ENCODE data around the gene WNK1. TPM values are rescaled to one million over a fixed set of nuclear protein-coding genes. Genes with fewer than 3 reads are reported as not detected.

Gene WNK1
- total RNA-seq, 2 experiments from 2014 or later: 142 to 143 TPM

DNA sequence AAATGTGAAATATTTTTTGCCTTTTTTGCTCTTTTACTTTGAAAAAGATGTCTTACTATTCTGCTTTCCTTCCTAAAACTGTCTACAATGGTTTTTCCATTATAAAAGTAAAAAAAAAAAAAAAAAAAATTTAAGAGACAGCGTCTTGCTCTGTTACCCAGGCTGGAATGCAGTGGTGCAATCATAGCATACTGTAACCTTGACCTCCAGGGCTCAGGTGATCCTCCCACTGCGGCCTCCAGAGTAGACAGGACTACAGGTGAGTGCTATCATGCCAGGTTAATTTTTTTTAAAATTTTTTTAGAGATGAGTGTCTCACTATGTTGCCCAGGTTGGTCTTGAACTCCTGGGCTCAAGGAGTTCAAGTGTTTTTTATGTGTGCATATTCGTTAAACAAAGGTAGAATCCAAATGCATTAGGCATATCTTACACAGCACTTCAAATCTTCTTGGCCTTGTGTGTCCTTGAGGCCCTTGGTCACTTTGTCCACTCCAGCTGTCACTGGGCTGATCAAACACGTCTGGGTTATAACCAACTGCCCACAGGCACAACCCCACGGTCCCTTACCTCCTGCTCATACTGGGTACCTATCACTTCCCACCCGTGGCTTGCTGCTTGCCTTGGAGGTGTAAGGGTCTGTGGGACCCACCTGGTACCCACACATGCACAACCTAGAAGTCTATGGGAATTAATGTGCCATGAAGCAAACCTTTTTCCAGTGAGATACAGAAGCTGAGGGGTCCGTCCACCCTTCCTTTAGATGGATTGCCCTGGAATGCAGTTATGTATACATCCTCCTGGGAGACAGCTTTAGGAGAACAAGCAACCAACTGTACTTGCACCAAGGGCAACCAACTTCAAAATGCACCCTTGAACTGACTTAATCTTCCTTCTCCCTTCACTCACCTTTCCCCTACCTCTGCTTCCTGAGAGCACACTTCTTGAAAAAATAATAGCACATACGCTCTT is 184.3 kb downstream of the WNK1 start:
- peaks cover 11% of the 10 kb centered on the region for H3K4me1 Mint-ChIP-seq (ENCODE audit: low read depth)
- no peak for DNase-seq
- no peaks in the 10 kb centered on the region for H3K9me3 Mint-ChIP-seq
- ATAC-seq: no peak
- TF ChIP-seq, protein P1, sequence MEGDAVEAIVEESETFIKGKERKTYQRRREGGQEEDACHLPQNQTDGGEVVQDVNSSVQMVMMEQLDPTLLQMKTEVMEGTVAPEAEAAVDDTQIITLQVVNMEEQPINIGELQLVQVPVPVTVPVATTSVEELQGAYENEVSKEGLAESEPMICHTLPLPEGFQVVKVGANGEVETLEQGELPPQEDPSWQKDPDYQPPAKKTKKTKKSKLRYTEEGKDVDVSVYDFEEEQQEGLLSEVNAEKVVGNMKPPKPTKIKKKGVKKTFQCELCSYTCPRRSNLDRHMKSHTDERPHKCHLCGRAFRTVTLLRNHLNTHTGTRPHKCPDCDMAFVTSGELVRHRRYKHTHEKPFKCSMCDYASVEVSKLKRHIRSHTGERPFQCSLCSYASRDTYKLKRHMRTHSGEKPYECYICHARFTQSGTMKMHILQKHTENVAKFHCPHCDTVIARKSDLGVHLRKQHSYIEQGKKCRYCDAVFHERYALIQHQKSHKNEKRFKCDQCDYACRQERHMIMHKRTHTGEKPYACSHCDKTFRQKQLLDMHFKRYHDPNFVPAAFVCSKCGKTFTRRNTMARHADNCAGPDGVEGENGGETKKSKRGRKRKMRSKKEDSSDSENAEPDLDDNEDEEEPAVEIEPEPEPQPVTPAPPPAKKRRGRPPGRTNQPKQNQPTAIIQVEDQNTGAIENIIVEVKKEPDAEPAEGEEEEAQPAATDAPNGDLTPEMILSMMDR (IDR thresholded peaks at IDR 0.05): no peak
- no peak overlapping the region for H3K27ac Mint-ChIP-seq
- ChIA-PET POLR2A (no interaction called here), CTCF (interaction anchor here (1.2 to 1.3 kb wide), 2 partner anchors 156 to 181 kb away, joined by 3 read pairs; no protein-coding TSS in a partner anchor)
- intact Hi-C loops (cut with micrococcal nuclease): no loop called here
- H3K4me3 Mint-ChIP-seq: no peak overlapping the region
- peaks cover 34% of the 10 kb centered on the region for H3K36me3 Mint-ChIP-seq (ENCODE audit: low read depth)
- no peaks in the 10 kb centered on the region for H3K27me3 Mint-ChIP-seq

DNA sequence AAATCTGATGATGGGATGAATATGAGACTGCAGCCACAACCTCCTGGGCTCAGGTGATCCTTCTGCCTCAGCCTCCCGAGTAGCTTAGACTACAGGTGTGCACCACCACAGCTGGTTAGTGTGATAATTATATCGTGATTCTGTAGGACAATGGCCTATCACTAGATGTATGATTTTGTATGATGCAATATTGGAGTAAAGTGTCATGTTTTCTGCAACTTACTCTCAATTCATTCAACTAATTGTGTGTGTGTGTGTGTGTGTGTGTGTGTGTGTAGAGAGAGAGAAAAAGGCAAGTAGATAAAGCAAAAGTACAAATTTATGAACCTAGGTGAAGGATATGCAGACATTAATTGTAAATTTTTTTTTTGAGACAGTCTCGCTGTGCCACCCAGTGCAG is 186.4 kb downstream of the WNK1 start:
- no peak for ATAC-seq
- Mint-ChIP-seq H3K36me3 (ENCODE audit: low read depth) (peaks cover 38% of the 10 kb centered on the region), H3K4me3 (no peak overlapping the region), H3K27ac (peak overlapping the region; percentile 69), H3K9me3 (no peaks in the 10 kb centered on the region), H3K27me3 (no peaks in the 10 kb centered on the region), H3K4me1 (ENCODE audit: low read depth) (peaks cover 20% of the 10 kb centered on the region)
- DNase-seq: no peak
- TF ChIP-seq, protein P1 (IDR thresholded peaks at IDR 0.05): no peak
- CTCF ChIA-PET: interaction anchor here (0.9 to 2.2 kb wide), 3 partner anchors 35 to 369 kb away, joined by 3 to 5 read pairs (median 3); no protein-coding TSS in a partner anchor
- intact Hi-C loops (cut with micrococcal nuclease): no loop called here
- POLR2A ChIA-PET: interaction anchor here (0.5 to 2.1 kb wide), 4 partner anchors 10 to 157 kb away, joined by 3 to 6 read pairs (median 3); partner anchors contain the start of gene RAD52

DNA sequence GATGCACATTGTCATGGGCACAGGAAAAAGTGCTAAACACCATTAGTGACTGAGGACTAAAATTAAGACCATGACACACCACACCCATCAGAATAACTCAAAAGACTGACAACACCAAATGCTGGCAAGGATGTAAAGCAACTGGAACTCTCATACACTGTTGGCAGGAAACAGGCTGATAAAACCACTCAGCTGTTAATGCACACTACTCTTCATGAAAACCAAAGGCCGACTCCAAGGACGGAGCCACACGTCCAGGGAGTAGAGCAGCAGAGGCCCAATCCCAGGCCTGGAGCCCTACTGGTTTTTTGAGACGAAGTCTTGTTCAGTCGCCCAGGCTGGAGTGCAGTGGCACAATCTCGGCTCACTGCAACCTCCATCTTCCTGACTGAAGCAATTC is 190.7 kb downstream of the WNK1 start:
- Mint-ChIP-seq H3K4me1 (ENCODE audit: low read depth) (peaks cover 45% of the 10 kb centered on the region), H3K27ac (peak overlapping the region; percentile 21), H3K9me3 (peaks cover 1% of the 10 kb centered on the region), H3K4me3 (no peak overlapping the region), H3K27me3 (no peaks in the 10 kb centered on the region), H3K36me3 (ENCODE audit: low read depth) (peaks cover 45% of the 10 kb centered on the region)
- DNase-seq: no peak
- TF ChIP-seq, protein P1 (IDR thresholded peaks at IDR 0.05): no peak
- POLR2A ChIA-PET: interaction anchor here (0.8 kb wide), 1 partner anchor 25 kb away, joined by 3 read pairs; no protein-coding TSS in a partner anchor
- CTCF ChIA-PET: no interaction called here
- intact Hi-C loops (cut with micrococcal nuclease): loop anchor here (10.0 kb wide), 1 partner anchor 378 kb away; no protein-coding TSS in a partner anchor
- no peak for ATAC-seq

DNA sequence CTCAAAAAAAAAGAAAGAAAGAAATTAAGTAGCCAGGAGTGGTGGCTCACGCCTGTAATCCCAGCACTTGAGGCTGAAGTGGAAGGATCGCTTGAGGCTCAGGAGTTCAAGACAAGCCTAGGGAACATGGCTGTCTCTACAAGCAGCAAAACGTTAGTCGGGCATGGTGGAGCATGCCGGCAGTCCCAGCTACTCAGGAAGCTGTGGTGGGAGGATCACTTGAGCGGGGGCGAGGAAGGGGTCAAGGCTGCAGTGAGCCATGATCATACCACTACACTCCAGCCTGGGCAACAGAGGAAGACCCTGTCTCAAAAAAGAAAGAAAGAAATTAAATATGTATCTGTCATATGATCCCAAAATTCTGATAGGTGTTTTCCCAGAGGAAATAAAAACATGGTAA is 191.8 kb downstream of the WNK1 start:
- TF ChIP-seq, protein P1 (IDR thresholded peaks at IDR 0.05): no peak
- peaks cover 44% of the 10 kb centered on the region for H3K36me3 Mint-ChIP-seq (ENCODE audit: low read depth)
- ChIA-PET POLR2A (no interaction called here), CTCF (no interaction called here)
- H3K27ac Mint-ChIP-seq: peak overlapping the region; percentile 72
- peaks cover 1% of the 10 kb centered on the region for H3K9me3 Mint-ChIP-seq
- H3K4me3 Mint-ChIP-seq: no peak overlapping the region
- ATAC-seq: no peak
- intact Hi-C loops (cut with micrococcal nuclease): loop anchor here (10.0 kb wide), 1 partner anchor 379 kb away; no protein-coding TSS in a partner anchor
- peaks cover 45% of the 10 kb centered on the region for H3K4me1 Mint-ChIP-seq (ENCODE audit: low read depth)
- no peaks in the 10 kb centered on the region for H3K27me3 Mint-ChIP-seq
- DNase-seq: no peak
